Activated CD4-positive, alpha-beta T cell treated with anti-CD3 and anti-CD28 coated beads for 24 hours (primary cell): Measurements from ENCODE around the gene LIN37.
"Not testable (repeated sequence)": the region's sequence is repeated elsewhere in the genome, so short reads cannot be mapped to it uniquely, and the experiment has no call there.

Experiments
- DNase-seq, 2 donors: peaks; one replicate each; pipeline ENCODE4 v3.0.0-alpha.2; 2020; ENCODE audit warnings: low read depth in 2 of 2

LIN37 gene

GRCh38 chr19:35719402-35720162 is 28.8 kb upstream of the LIN37 start:
- DNase-seq, result no peak

GRCh38 chr19:35720163-35720524 is 28.2 kb upstream of the LIN37 start:
- no peak for DNase-seq

- no peak for DNase-seq
Observed at GRCh38 chr19:35720648-35721047, 27.7 kb upstream of the LIN37 start.

GRCh38 chr19:35721374-35721773 is 27.0 kb upstream of the LIN37 start:
- no peak for DNase-seq

- no peak for DNase-seq
Observed at GRCh38 chr19:35722461-35722860, 25.9 kb upstream of the LIN37 start.

GRCh38 chr19:35722897-35723296 is 25.5 kb upstream of the LIN37 start:
- no peak for DNase-seq

- DNase-seq, result no peak
Observed at GRCh38 chr19:35723671-35724070, 24.7 kb upstream of the LIN37 start.

- not testable (repeated sequence) for DNase-seq
Observed at GRCh38 chr19:35724132-35724531, 24.2 kb upstream of the LIN37 start.

GRCh38 chr19:35724560-35724959 is 23.8 kb upstream of the LIN37 start:
- DNase-seq, result no peak

- no peak for DNase-seq
Observed at GRCh38 chr19:35725216-35725861, 23.0 kb upstream of the LIN37 start.

GRCh38 chr19:35727053-35727955 is 21.1 kb upstream of the LIN37 start:
- DNase-seq, result no peak

GRCh38 chr19:35727956-35728706 is 20.2 kb upstream of the LIN37 start:
- no peak for DNase-seq

- no peak for DNase-seq
Observed at GRCh38 chr19:35729021-35729420, 19.4 kb upstream of the LIN37 start.

GRCh38 chr19:35729763-35730162 is 18.6 kb upstream of the LIN37 start:
- no peak for DNase-seq

- no peak for DNase-seq
Observed at GRCh38 chr19:35730326-35730725, 18.1 kb upstream of the LIN37 start.

- DNase-seq, result no peak
Observed at GRCh38 chr19:35731353-35731752, 17.0 kb upstream of the LIN37 start.

- no peak for DNase-seq
Observed at GRCh38 chr19:35731779-35732405, 16.5 kb upstream of the LIN37 start.

GRCh38 chr19:35732540-35733179 is 15.7 kb upstream of the LIN37 start:
- DNase-seq, result no peak

- DNase-seq, result no peak
Observed at GRCh38 chr19:35733180-35734125, 14.9 kb upstream of the LIN37 start.

GRCh38 chr19:35734273-35734672 is 14.1 kb upstream of the LIN37 start:
- DNase-seq, result no peak
